SK-N-MC (cell line): ENCODE measurements around the gene CDKAL1.

Source experiments
- EZH2 ChIP-seq: fragments of 200-600 bp; sonication (generic); IDR thresholded peaks from one replicate; pipeline ENCODE4 v1.6.1; 2017; ENCODE audit warnings: antibody characterized with exemption
- FOXP2 ChIP-seq: optimal IDR thresholded peaks from 2 replicates; pipeline ENCODE3; 2011; ENCODE audit warnings: mild to moderate bottlenecking, moderate library complexity; ENCODE audit not compliant: insufficient read depth; ENCODE audit errors: extremely low read length, control extremely low read depth
- POLR2AphosphoS5 ChIP-seq: IDR thresholded peaks from 2 replicates; pipeline ENCODE4 v1.6.1; 2012; ENCODE audit warnings: mild to moderate bottlenecking, low read depth, low read length, borderline replicate concordance

DNA sequence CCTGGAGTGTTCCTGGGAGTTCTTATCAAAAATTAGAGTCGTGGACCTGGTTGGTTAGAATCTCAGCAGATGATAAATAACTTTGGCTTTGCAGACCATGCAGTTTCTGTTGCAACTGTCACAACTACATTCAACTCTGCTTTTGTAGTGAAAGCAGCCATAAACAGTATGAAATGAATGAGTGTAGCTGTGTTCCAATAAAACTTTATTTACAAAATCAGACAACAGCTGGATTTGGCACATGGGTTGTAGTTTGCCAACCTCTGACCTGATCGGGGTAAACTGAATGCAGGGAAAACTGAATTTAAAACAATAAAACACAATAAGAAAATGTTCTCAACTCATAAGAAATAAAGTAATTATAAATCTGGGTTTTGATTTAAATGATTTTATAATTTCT, 513.8 kb downstream of the CDKAL1 start:
- TF ChIP-seq EZH2 (no peak), POLR2AphosphoS5 (no peak), FOXP2 (no peak)
